Fibroblast of skin of right biceps (primary cell): ENCODE results near the gene RNF145.
A peak's percentile ranks its signal among the peaks of the same experiment; 100 is the strongest.

Experiments used
- DNase-seq: peaks from one replicate; pipeline ENCODE4 v3.0.0-alpha.2; 2013

Gene RNF145, protein sequence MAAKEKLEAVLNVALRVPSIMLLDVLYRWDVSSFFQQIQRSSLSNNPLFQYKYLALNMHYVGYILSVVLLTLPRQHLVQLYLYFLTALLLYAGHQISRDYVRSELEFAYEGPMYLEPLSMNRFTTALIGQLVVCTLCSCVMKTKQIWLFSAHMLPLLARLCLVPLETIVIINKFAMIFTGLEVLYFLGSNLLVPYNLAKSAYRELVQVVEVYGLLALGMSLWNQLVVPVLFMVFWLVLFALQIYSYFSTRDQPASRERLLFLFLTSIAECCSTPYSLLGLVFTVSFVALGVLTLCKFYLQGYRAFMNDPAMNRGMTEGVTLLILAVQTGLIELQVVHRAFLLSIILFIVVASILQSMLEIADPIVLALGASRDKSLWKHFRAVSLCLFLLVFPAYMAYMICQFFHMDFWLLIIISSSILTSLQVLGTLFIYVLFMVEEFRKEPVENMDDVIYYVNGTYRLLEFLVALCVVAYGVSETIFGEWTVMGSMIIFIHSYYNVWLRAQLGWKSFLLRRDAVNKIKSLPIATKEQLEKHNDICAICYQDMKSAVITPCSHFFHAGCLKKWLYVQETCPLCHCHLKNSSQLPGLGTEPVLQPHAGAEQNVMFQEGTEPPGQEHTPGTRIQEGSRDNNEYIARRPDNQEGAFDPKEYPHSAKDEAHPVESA

DNA sequence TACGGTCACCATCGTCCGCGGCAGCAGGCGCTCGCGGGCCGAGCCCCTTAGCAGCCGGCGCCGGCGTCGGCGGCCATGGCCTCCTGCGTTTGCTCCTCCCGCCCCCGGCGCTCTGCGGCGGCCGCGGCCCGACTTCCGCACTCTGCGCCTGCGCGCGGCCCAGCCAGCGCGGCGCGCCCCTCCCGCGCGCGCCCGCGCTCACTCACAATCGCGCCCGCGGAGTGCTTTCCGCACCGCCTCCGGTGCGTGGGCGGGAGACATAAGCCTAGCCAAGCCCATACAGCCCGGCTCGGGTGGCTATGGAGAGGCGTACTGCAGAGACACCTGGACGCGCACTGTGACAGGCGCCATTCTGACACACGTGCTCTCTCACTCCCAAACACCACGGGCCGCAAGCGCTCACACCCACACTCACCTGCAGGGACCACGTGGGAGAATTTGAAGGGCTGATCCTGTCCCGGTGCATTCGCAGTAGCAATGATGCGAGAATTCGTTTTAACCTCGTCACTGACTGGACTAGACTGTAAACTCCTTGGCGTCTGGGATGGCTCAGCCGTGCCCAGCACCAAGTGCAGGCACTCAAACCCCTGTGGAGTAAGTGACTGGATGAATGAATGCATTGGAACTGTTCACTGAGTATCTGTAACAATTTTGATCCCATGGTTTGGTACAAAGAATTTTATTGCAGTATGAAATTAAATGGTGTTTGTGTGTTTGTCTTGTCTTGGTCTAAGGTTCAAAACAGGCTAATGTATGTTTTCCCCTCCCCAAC lies at the start of gene RNF145:
RNF145 (minus strand) TSS at position 116 of the 772 bp plus-strand sequence. CDS start 5,936 bp downstream, outside the sequence.
- DNase-seq = peak; percentile 82

DNA sequence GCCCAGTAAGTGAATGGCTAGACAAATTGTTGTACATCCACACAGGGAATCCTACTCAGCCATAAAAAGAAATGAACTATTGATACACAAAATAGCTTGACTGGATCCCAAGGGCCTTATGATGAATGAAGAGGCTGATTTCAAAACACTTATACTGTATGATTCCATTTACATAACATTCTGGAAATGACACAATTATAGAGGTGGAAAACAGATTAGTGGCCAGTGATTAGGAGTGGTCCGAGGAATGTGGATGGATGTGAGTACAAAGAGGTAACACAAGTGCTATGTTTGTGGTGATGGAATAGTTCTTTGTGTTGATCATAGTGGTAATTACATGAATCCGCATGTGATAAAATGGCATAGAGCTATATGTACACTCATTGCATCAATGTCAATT lies 49.0 kb upstream of the RNF145 start:
- DNase-seq = no peak

DNA sequence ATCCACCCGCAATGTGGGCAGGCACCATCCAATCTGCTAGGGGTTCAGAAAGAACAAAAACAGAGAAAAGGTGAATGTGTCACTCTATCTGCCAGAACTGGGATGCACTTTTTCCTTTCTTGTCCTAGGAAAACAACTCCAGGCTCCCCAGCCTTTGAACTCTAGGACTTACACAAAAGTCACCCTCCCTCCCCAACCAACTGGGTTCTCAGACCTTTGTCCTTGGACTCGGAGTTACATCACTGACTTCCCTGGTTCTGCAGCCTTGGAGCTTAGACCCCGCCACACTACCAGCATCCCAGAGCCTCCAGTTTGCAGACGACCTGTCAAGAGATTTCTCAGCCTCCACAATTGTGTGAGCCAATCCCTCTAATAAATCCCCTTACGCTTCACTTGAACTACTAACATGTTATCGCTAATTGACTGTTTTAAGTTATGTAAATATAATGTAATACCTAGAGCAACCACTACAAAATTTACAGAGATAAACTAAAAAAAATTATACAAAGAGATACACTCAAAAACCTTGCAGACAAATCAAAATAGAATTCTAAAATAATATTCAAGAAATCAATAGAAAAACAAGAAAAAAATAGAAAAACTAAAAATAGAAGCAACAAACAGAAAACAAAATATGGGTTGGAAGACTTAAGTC lies 48.4 kb upstream of the RNF145 start:
- no peak for DNase-seq

DNA sequence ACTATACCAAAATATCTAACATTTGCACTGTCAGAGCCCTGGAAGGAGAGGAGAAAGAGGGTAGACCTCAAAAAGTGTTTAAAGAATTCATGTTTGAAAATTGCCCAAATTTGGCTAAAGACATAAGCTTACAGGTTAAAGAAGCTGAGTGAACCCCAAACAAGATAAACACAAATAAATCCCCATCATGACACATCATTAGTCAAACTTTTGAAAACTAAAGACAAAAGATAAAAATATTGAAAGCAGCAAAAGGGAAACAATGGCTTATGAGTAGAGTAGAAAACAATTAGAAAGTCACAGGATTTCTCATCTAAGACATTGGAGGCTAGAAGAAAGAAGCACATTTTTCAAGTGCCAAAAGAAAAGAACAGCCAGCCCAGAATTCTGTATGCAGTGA lies 47.7 kb upstream of the RNF145 start:
- DNase-seq = no peak

DNA sequence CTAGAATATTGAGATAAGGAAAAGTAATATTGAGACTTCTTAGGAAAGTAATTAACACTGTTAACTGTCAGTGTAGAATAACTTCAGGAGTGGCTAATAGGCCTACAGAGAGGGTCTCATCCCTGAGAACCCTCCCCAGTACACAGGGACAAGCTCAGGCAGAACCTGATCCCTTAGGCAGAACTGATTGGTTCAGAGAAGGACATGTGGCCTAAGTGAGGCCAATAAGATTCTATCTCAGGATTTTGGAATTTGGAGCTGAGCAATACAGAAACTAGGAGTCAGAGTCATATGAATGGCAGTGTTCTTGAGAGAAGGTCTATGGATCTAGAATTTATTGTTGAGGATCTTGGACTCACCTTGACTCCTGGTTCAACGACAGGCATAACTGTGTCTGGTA lies 42.8 kb upstream of the RNF145 start:
- no peak for DNase-seq

DNA sequence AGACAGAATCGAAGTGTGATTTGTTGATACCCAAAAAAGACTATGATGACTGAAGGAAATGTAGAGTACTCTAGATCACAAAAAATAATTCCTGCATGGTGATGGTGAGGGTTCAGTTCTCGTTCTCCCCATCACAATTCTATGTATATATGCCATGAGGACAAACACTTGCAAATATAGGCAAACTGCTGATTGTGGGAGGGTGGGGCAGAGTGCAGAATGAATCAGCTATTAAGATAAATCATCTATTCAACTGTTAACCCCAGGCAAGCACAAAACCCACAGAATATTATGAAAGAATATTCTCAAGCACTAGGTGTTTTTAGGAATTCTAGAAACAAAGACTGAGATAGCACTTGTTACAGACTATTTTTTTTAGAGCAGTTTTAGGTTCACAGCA lies 39.8 kb upstream of the RNF145 start:
- DNase-seq = no peak

DNA sequence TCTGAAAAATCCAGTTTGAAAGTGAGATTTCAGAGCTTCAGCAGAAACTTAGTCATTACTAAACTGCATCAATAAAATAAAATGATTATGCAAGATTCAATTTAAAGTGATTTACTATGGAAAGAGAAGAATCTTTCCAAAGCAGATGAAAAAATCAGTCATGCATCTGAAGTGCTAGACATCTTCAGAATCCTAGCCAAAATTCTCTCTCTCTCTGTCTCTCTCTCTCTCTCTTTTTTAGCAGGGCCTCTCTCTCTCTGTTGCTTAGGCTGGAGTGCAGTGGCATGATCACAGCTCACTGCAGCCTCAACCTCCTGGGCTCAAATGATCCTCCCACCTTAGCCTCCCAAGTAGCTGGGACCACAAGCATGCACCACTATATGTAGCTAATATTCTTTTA lies 35.5 kb upstream of the RNF145 start:
- DNase-seq = no peak

DNA sequence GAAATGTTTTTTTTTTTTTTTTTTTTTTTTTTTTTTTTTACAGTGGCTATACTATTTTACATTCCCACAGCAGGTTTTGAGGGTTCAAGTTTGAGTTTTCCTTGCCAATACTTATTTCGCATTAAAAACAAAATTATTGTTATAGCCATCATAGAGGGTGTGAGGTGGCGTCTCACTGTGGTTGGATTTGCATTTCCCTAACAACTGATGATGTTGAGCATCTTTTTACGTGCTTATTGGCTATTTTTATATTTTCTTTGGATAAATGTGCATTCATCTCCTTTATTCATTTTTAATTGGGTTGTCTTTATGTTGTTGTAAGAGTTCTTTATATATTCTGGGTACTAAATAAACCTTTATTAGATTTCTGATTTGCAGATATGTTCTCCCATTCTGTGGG lies 34.8 kb upstream of the RNF145 start:
- no peak for DNase-seq

DNA sequence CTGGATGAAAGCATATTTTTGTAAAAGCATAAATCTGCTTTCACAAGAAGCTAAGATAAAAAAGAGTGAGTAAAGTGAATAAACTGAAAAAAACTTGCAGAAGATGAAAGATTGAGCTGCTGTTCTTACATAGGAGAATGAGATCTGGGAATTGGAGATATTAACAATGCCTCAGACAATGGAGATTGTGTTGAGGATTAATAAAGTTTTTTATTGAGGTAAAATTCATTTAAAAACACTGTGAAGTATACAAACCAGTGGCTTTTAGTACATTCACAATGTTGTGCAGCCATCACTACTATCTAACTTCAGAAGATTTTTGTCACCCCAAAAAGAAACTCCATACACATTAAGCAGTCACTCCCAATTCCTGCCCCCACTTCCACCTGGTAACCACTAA lies 34.0 kb upstream of the RNF145 start:
- no peak for DNase-seq

DNA sequence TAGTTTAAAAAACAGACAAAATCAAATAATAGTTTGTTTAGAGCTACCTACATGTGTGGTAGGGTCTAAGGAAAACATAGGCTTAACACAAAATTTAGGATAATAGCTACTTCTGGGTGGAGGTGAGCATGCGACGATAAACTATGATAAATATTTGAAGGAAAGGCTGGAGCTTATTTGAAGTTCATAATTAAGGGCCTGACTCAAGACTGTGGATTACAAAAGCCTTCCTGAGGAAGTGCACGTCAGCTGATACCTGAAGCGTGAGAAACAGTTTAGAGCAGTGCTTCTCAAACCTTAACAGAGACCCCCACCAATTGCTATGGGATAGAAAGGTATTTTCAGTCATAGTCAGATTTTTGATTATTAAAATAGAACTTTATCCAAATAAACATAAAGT lies 33.3 kb upstream of the RNF145 start:
- DNase-seq = no peak

DNA sequence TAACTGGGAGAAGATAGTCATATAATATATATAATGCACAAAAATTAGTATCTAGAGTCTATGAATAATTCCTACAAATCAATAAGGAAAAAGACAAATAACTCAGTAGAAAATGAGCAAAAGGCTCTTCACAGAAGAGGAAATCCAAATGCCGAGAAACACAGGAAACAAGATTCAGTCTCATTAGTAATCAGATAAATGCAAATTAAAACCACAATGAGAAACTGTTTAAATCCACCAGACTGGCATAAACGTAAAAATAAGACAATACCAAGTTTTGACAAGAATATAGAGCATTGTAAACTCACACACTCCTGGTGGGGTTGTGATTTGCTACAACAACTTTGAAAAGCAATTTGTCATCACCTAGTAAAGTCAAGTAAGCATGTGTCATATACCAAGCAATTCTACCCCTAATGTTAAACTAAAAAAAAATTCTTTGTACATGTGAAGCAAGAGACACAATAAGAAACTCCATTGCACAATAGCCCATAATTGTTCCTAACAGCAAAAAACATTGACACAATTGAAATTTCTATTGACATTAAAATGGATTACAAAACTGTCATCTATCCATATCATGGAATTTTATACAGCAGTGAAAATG lies 32.7 kb upstream of the RNF145 start:
- no peak for DNase-seq

DNA sequence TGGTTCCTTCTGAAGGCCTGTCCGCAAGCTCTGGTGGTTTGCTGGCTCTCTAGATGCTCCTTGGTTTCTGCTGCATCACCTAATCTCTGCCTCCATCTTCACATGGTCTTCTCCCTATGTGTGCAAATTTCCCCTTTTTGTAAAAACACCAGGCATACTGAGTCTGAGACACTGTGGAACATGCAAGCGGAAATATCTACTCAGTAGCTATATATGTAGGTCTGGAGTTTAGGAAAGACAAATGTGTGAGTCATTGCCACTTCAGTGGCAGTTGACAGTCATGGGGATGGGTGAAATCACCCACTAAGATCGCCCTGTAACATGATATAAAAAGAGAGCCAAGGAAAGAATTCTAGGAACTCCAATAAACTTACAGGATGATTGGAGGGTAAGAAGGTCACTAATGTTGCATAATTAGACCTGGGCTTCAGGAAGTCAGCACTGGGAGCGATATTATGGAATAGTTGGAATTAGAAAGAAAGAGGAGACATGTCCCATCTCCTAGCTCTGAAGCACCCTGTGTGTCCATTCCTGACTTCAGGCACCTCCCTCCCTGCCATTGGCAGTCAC lies 31.0 kb upstream of the RNF145 start:
- peak; percentile 84 for DNase-seq

DNA sequence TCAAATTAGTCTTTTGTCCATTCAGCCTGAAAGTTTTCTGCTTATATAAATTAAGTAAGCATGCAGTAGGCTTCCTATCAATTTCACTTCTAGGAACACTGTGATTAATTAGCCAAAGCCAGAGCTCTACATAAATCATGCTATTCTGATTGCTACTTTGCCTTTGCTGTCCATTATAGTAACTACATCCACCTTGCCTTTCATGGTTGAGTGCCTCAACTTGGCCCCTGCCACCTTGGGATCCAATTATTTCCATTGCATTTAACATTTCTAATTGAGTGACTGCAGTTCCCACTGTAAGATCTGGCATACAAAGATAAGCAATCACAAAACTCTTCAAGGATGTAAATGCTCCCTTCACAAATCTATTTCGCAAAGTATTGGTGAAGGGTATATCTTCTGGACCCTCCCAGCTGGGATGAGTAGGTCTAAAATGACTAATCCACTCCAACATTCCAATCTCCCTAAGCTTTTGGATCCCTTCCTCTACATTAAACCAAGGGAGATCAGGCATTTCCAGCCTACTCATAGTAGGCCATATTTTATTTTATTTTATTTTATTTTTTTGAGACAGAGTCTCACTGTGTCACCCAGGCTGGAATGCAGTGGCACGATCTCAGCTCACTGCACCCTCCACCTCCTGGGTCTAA lies 26.6 kb upstream of the RNF145 start:
- DNase-seq = peak; percentile 59

DNA sequence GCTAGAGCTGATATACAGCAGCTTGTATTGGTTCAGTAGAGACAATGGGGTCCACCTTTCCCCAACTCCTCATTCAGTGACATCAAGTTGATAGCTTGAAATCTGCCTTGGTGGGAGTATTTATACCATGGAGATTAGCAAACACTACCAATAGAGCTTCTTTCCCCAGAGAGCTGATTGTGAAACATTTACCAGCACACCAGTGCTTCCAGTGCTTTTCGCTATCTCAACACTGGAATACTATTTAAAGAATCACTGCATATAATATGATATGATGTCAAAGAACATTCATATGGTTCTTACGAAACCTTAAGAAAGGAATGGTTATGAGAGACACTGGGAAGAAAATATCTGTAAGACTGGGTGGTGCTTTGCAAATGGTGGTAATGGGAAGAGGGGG lies 21.8 kb upstream of the RNF145 start:
- DNase-seq = no peak

DNA sequence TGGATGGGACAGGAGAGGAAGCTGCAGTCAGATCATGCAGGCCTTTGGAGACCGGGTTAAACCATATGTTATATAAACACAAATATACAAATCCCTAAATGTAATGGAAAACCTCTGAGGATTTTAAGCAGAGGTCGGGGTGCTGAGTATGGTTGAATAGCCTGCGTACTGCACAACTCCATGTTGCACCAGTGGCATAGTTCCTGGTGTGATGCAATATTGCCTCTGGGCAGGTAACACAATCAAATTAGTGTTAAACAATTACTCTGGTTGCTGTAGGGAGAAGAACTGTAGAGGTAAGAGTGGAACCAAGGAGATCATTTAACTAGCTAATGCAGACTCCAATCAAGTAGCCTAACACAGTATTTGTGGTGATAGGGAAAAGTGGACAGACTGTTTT lies 21.3 kb upstream of the RNF145 start:
- DNase-seq = no peak

DNA sequence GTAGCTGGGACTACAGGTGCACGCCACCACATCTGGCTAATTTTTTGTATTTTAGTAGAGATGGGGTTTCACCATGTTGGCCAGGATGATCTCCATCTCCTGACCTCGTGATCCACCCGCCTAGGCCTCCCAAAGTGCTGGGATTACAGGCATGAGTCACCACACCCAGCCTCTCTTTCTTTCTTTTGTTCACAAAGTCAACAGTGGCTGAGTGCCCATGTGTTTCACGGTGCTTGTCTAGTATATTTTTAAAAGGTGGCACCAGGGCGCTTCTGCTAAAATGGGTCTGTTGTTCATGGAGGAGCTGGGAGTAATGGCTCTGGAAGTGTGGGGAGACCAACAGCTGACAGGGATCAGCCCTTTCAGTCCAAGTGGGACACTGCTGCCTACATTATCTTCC lies 18.7 kb upstream of the RNF145 start:
- DNase-seq = peak; percentile 25

DNA sequence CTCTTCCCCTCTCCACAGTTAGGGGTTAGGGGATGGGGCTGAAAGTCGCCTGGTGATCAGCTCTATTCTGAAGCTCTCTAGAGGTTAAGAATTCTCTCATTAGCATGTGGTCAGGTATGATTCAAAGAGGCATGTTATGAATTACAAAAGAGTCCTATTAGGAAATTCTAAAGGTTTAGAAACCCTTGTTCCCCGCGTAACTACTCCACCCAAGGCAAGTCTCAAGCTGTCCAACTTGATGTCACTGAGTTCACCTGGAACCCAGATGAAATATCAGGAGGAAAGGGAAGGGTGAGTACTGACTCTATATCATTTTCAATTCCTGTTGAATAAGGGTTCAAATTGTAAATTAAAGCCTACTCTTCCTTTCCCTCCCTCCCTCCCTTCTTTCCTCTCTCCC lies 18.1 kb upstream of the RNF145 start:
- no peak for DNase-seq

DNA sequence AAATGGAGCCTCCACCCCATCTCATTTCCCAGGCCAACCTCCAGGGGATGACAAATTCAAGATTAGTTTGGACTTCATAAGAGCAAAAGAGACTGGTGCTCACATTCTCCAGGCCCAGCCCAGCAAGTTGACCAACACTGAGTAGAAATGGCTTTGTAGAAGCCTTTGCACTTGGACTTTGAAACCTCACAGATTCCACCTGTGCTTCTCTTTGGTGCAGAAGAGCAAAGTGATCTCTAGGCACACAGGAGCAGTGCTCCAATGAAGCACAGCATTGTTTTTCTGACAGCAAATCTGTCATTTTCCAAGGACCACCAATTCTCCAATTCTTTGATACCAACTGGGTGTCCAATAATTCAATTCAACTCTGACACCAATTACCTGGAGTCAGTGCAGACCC lies 17.1 kb upstream of the RNF145 start:
- DNase-seq = no peak

DNA sequence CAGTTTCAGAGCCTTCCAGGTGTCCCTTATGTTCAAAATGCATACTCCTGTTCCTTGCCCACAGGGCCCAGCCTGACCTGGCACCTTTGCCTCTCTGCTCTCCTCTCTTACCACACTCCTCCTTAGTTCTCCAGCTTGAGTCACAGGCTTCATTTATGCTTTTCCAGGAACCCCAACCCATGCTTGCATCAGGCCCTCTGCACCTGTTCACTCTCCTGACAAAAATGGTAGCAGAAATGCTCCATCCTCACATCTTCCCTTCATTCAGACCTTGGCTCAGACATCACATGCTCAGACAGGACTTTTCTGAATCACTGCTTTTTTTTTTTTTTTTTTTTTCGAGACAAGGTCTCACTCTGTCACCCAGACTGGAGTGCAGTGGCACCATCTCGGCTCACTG lies 15.1 kb upstream of the RNF145 start:
- no peak for DNase-seq

DNA sequence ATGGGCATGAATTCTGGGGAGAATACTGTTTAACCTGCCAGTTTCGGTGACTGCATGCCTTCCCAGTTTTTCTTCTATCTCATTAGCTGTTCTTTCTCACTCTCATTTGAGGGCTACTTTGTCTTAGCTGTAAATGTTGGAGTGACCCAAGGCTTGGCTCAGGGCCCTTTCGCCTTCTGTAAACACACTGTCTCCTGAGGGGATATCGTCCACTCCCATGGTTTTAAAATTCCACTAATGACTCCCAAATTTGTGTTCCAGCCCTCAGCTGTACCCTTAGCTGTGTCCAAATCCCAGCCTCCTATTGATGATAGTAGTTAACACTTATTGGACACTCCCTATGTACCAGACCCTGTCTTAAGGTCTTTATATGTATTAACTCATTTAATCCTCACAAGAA lies 14.1 kb upstream of the RNF145 start:
- DNase-seq = no peak

DNA sequence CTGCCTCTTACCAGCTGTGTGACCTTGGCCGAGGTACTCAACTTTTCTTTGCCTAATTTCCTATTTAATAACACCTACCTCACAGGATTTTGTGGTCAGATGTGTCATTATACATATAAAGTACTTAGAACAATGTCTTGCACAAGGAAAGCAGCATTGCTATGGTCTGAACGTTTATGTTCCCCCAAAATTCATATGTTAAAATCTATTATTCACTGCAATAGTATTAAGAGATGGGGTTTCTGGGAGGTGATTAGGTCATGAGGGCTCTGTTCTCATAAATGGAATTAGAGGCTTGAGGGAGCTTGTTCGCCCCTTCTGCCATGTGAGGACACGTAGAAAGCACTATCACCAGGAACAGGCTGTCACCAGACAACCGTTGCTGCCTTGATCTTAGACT lies 10.9 kb upstream of the RNF145 start:
- no peak for DNase-seq

DNA sequence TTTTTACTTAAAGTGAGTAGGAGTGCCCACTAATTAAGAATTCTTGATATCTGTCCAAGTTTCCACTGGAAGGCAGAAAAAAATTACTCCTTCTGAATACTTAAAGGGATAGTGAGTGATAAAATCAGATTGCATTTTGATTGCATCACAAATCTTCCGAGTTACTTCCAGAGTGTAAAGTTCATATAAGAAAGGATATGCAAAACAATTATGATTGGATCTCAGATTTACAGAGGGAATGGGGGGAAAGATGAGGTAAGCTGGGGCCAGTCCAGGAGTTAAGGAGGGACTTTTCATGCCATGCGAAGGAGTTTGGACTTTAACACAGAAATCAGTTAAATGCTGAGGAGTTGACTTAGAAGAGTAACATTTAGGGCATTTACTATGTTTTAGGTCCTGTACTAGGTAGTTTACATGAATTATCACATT lies 9.3 kb upstream of the RNF145 start:
- peak; percentile 73 for DNase-seq
